GM12873 (cell line): ENCODE measurements around the gene NME3.

ENCODE experiments used
- TF ChIP-seq, protein P1 (sequence below): IDR thresholded peaks from 2 replicates; pipeline ENCODE4 v1.5.1; 2012; ENCODE audit warnings: low read depth, mild to moderate bottlenecking, moderate library complexity, low read length, control low read depth; ENCODE audit not compliant: insufficient read depth; ENCODE audit errors: missing control alignments

The NME3 gene

DNA sequence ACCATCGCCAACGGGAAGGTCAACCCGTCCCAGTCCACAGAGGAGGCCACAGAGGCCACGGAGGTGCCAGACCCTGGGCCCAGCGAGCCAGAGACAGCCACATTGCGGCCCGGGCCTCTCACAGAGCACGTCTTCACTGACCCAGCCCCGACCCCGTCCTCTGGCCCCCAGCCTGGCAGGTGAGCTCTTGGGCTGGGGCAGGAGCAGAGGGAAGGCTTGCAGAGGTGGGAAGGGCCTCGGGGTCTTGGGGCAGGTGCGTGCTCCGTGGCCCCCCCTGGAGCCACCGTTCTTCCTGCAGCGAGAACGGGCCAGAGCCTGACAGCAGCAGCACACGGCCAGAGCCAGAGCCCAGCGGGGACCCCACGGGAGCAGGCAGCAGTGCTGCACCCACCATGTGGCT lies 5.1 kb downstream of the NME3 start:
- TF ChIP-seq, protein P1, sequence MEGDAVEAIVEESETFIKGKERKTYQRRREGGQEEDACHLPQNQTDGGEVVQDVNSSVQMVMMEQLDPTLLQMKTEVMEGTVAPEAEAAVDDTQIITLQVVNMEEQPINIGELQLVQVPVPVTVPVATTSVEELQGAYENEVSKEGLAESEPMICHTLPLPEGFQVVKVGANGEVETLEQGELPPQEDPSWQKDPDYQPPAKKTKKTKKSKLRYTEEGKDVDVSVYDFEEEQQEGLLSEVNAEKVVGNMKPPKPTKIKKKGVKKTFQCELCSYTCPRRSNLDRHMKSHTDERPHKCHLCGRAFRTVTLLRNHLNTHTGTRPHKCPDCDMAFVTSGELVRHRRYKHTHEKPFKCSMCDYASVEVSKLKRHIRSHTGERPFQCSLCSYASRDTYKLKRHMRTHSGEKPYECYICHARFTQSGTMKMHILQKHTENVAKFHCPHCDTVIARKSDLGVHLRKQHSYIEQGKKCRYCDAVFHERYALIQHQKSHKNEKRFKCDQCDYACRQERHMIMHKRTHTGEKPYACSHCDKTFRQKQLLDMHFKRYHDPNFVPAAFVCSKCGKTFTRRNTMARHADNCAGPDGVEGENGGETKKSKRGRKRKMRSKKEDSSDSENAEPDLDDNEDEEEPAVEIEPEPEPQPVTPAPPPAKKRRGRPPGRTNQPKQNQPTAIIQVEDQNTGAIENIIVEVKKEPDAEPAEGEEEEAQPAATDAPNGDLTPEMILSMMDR, result no peak

DNA sequence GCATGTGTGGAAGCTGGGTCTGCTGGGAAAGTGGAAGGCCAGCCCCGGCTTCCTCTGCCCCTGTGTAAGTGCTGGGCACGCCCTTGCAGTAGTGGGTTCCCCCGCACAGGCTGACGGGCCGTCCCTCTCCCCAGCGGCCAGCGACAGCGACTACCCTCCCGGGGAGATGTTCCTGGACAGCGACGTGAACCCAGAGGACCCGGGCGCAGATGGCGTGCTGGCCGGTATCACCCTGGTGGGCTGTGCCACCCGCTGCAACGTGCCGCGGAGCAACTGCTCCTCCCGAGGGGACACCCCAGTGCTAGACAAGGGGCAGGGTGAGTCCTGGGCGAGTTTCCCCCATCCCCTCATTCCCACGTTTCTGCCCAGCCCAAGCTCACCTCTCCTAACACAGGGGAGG lies 5.5 kb downstream of the NME3 start:
- TF ChIP-seq, protein P1, result no peak

DNA sequence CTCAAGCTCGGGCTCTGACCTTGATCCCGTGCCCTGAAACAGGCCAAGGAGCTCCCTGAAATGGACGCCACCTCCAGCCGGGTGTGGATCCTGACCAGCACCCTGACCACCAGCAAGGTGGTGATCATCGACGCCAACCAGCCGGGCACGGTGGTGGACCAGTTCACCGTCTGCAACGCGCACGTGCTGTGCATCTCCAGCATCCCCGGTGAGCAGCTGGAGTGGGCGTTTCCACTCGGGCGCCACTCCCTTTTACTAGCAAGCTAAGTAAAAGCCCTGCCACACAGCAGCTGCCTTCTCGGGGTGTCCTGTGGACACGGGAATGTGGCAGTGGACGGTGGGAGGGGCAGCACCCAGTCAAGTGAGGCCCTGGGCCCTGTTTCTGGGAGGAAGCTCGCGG lies 6.4 kb downstream of the NME3 start:
- TF ChIP-seq, protein P1, result no peak

DNA sequence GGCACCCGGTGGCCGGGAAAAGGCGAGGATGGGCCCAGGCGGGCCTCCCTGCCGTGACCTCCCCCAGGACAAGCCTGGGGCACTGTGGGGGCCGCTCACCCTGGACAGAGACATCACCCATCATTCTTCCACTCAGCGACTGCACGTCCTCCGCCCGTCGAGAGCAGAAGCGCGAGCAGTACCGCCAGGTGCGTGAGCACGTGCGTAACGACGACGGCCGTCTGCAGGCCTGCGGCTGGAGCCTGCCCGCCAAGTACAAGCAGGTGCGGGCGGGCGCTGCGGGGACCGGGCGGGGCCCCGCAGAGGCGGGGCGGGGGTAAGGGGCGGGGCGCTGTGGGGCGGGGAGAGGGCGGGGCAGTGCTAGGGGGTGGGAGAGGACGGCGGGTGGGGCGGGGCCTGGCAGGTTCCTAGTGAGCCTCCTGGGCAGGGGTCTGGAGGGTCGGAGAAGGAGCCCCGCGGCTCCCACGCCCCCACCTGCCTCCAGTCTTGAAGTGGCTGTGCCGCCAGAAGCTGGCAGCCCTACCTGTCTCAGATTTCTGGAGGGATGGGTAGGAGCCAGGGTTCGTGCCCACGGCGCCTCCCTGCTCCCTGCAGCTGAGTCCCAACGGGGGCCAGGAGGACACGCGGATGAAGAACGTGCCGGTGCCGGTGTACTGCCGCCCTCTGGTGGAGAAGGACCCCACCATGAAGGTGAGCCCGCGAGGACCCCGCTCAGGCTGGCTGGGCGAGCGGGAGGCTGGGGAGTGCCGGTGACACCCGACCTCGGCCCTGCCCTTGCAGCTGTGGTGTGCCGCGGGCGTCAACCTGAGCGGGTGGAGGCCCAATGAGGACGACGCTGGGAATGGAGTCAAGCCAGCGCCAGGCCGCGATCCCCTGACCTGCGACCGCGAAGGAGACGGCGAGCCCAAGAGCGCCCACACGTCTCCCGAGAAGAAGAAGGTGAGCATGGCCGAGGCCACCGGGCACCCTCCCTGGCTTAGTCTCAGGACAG lies 7.5 kb downstream of the NME3 start:
- TF ChIP-seq, protein P1, result no peak

DNA sequence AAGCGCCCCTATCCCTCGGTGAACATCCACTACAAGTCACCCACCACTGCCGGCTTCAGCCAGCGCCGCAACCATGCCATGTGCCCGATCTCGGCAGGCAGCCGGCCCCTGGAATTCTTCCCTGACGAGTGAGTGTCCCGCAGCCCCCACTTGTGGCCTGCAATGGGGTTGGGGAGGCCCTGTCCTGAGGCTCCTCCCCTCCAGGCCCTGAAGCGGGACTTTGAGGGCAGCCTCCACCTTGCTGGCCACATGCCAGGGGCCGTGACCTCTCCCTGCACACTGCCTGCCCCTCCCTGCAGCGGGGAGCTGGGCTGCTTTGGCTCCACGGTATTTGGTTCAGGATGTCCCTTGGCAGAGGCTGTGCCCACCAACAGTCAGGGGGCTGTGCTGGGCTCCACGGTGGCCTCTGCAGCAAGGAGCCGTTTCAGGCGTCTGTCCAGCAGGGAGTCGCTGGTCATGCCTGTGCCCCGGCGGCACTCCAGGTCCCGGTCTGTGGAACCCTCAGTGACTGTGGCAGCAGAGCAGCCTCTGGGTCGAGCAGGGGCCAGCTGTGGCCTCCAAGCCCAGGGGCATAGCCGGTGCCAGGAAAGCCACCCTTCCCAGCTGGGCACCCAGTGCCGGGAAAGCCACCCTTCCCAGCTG lies 8.3 kb downstream of the NME3 start:
- TF ChIP-seq, protein P1, result no peak

DNA sequence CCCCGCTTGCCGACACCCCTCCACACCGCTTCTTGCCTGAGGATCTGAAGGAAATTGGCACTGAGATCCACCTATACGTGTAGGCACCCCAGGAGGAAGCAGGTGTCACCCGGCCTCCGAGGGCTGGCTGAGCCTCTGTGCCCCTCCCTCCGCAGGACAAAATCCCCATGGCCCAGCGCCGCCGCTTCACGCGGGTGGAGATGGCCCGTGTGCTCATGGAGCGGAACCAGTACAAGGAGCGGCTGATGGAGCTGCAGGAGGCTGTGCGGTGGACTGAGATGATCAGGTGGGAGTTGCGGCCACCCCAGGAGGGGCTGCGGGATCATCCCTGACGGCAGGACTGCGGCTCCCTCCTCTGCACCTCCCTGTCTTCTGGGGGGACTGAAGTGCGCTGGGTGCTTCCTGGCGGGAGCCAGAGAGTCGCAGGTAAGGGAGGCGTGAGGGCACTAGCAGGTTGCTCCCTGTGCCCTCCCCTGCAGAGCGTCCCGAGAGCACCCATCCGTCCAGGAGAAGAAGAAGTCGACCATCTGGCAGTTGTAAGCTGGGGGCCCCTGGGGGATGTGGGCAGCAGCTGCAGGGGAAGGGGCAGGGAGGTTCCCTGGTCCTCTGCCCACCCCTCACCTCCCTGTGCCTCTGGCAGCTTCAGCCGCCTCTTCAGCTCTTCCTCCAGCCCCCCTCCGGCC lies 9.0 kb downstream of the NME3 start:
- TF ChIP-seq, protein P1, result no peak

DNA sequence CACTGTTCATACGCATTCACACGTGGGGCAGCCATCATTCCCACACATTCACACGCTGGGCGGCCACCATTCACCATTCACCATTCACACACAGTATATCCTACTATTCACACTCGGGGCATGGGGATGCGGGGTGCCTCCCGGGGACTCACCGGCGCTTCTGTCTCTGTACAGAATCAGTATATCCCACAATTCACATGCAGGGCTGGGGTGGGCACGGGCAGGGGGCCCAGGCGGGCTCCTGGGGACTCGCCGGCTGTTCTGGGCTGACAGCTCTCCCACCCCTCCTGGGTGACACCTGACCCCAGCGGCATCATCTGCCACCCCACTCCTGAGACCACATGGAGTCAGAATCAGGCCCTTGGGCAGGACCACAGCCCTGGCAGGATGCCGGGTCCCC lies 9.6 kb downstream of the NME3 start:
- TF ChIP-seq, protein P1, result no peak
